HG02763 (cell line): ENCODE measurements around the gene RXRA.
"Not testable (repeated sequence)": the region's sequence is repeated elsewhere in the genome, so short reads cannot be mapped to it uniquely, and the experiment has no call there.

ENCODE experiments used
- ATAC-seq: cut with Tn5 transposase; IDR thresholded peaks from one replicate; pipeline ENCODE4 v1.9.1; 2021; ENCODE audit warnings: mild to moderate bottlenecking, moderate library complexity; ENCODE audit not compliant: unreplicated experiment

Gene RXRA

GRCh38 chr9:134307674-134308638 is 18.3 kb upstream of the RXRA start:
- ATAC-seq = no peak

GRCh38 chr9:134308639-134309220 is 17.5 kb upstream of the RXRA start:
- ATAC-seq = not testable (repeated sequence)

- ATAC-seq = no peak
Measured at GRCh38 chr9:134313470-134313869, 12.8 kb upstream of the RXRA start.

DNA sequence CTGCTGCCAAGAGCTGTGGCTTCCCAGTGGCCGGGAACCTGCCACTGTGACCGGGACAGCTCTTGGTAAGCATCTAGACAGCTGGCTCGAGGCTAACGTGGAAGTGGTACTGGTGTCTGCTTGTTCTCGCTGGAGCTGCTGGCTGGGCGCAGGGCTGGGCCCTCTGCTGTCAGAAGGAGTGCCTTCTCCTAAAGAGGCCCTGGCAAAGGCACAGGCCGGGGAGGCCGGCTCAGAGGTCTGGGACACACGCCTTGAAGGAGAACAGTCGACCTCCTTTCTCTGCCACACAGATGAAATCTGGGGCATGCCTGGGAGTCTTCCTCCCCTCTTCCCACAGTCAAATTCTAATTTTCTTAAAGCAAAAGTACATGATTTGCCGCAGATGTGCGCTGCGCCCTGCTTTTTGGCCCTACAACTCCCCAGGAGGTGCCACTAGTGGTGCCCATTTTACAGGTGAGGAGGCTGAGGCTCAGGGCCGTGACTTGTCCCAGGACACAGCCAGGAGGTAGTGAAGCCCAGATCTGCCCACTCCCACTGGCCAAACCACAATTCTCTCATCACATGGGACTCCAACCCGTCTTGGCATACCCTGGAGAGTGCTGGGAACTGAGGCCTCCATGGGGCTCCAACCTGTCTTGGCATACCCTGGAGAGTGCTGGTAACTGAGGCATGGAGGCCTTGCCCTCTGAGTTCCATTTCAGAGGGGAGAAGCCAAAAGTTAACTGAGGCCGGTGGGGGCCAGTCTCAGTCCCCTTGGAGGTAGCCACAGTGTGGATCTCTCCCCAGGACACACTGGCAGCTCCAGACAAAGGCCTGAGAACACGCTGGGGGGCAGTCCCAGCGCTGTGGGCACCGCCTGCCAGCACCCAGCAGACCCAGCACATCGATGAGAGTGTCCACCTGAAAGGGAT is 12.0 kb upstream of the RXRA start:
- no peak for ATAC-seq

- no peak for ATAC-seq
Measured at GRCh38 chr9:134314950-134315715, 11.1 kb upstream of the RXRA start.

DNA sequence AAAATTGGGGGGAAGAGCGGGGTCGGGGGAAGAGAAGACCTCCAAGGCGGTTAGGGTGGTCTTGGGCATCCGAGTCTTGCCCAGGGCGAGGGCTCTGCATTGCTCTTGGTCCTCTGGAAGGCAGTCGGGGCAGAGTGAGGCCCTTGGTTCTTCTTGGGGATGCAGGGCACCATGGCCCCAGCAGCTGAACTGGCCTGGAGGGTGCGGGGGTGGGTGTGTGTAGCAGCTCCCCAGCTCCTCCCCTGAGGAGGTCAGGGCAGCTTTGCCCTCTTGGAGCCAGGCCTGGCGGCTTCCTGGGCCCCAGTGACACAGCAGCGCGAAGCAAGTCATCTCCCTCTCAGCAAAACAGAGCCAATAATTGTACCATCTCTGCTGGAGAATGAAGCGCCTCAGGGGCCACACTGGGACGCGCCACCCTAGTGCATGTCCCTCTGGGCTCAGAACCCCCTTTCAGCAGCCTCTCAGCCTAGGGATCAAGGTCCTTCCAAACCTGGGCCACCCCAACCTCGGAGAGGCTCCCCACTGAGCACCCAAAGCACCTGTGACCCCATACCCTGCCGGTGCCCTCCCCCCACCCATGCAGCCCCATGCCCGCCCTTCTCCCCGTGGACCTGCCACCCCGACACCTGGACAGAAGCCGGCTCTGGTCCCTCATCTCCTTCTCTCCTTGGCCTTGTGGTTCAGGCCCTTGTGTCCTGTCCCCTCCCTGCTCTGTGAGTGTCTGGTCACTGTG is 10.4 kb upstream of the RXRA start:
- ATAC-seq = no peak

- no peak for ATAC-seq
Measured at GRCh38 chr9:134316449-134317160, 9.7 kb upstream of the RXRA start.

DNA sequence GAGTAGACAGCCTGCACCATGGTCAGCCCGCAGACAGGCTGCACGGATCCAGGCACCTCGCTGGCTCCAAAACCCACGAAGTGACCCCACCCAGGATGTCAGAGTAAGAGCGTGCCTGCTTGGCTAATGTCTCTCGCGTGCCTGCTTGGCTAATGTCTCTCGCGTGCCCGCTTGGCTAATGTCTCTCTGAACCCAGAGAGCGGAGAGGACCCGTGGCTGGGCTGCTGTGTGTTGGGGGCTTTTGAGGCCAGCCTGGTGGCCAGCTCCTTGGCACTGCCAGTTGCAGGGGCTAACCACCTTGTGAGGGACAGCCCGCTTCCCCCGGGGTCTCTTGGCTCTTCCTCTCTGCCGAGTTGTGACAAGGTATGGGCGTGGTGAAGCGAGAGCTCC is 8.9 kb upstream of the RXRA start:
- ATAC-seq = no peak

- no peak for ATAC-seq
Measured at GRCh38 chr9:134317790-134318414, 8.4 kb upstream of the RXRA start.

GRCh38 chr9:134318481-134318891 is 7.8 kb upstream of the RXRA start:
- no peak for ATAC-seq

GRCh38 chr9:134318941-134319305 is 7.3 kb upstream of the RXRA start:
- no peak for ATAC-seq

- no peak for ATAC-seq
Measured at GRCh38 chr9:134319306-134320125, 6.7 kb upstream of the RXRA start.

- ATAC-seq = no peak
Measured at GRCh38 chr9:134320126-134320867, 6.0 kb upstream of the RXRA start.

DNA sequence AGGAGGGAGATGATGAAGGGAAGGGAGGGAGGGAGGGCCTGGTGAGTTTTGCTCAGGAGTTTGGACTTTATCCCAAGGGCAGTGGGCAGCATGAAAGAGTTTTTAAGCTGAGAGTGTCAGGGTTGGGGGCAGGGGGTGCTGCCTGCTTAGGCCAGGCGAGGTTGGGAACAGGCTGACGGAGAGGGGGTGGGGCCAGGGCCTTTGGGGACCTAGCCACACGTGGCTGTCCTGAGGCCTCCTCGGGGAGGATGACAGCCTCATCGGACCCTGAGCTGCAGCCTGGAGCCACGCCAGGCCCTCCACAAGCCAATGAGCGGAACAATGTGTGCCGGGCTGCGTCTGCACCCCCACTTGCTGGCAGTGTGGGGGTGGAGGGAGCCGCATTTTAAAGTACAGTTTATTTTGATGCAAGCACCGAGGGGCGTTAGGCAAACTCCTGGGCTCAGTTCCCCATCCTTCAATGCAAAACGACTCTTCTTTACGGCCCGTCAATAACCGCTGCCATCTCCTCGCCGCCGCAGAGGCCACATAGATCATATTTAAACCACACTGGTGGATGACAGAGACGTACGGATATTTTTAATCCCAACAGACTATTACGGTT is 5.3 kb upstream of the RXRA start:
- ATAC-seq = no peak

- ATAC-seq = no peak
Measured at GRCh38 chr9:134321531-134321930, 4.7 kb upstream of the RXRA start.

DNA sequence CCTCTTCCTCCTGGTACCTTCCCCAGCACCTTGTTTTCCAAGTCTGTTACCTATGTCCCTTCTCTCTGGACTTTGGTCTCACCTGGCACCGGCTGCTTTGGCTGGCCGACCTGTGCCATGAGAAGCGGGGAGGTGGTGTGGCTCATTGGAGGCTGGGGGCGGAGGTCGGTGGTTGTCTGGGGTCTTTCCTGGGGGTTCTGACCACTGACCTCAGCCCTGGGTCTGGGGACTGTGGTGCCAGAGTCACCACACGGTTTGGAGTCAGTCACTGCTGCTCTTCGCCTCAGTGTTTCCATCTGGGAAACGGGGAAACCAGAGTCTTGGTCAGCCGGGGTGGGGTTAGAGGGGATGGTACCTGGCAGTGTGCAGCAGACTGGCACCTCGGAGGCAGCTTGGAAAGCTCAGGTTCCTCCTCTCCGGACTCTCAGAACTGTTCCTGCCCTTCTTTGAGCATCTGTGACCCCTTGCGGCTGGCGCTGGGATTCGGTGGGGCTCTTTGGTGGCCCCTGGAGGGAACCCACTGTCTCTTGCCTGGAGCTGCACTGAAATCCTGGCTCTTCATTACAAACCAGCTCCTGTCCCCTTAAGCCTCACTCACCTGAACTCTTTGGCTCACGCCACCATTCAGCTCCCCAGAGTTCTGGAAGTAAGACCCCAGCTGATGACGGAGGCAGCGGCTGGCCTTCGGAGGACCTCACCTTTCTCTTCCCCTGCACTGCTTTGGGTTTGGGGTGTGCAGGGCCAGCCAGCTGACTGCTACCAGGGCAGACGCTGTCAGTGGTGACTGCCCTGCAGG is 4.1 kb upstream of the RXRA start:
- no peak for ATAC-seq
